ENCODE measurements around the gene KNCN. TPM values are rescaled to one million over a fixed set of nuclear protein-coding genes. Genes with fewer than 3 reads are reported as not detected.
A peak's percentile ranks its signal among the peaks of the same experiment; 100 is the strongest.

The KNCN gene
- polyA plus RNA-seq, 3 donors, result not detected

DNA sequence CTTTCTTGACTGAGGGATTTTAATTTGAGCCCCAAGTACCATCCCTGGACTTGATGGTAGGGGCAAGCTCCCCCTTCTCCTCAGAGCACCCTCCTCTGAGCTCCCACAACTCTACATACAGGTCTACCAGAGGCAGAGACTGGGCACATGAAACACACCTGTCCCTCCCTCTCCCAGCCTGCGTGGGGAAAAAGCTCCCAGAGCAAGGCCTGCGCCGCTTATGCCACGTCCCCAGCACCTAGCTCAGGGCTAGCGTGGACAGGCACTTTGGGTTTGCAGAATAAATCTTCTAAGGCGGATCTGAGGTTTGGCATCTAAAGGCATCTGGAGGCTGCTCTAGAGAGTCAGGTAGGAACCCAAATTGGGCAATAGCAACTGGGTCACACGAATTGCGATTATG is 7.5 kb upstream of the KNCN start:
- no peak for DNase-seq
- no peak overlapping the region for H2AFZ ChIP-seq (ENCODE audit: insufficient read depth, low read depth, low read length, poor library complexity, severe bottlenecking)
- H3K9me3 Mint-ChIP-seq, result no peaks in the 10 kb centered on the region
- no peak overlapping the region for H3K4me3 ChIP-seq (replicated peaks in 1 of 3; ENCODE audit: low read depth in 2 of 3, low read length in 3 of 3)
- no peaks in the 10 kb centered on the region for H3K9me3 ChIP-seq (replicated peaks in 1 of 2; ENCODE audit: control insufficient read depth in 1 of 2, insufficient read depth in 1 of 2, low read length in 2 of 2)
- intact Hi-C loops (cut with micrococcal nuclease), result no loop called here
- H3K36me3 ChIP-seq (replicated peaks in 1 of 2; ENCODE audit: control insufficient read depth in 1 of 2, insufficient read depth in 2 of 2, low read length in 2 of 2), result peaks cover 54 to 72% of the 10 kb centered on the region in 2 donors
- H3K4me3 Mint-ChIP-seq, result no peak overlapping the region
- no peak overlapping the region for H3K27ac ChIP-seq (ENCODE audit: low read depth in 1 of 2, low read length in 2 of 2)
- H3K4me1 ChIP-seq (ENCODE audit: control insufficient read depth in 1 of 2, insufficient read depth in 2 of 2, low read length in 2 of 2), result no peaks in the 10 kb centered on the region
- no peaks in the 10 kb centered on the region for H3K79me2 ChIP-seq (ENCODE audit: insufficient read depth, low read length)
- peaks cover 0 to 2% (median 0%) of the 10 kb centered on the region in 3 donors for H3K27me3 Mint-ChIP-seq (ENCODE audit: low read depth in 3 of 3)
- no peaks in the 10 kb centered on the region for H4K20me1 ChIP-seq (ENCODE audit: insufficient read depth, low read length)
- no peak overlapping the region for H3K9ac ChIP-seq (ENCODE audit: insufficient read depth, low read length, poor library complexity, severe bottlenecking)
- no peak for TF ChIP-seq CTCF (IDR thresholded peaks at IDR 0.05)
- H3K27me3 ChIP-seq (ENCODE audit: control insufficient read depth in 2 of 2, insufficient read depth in 2 of 2, low read length in 2 of 2), result no peaks in the 10 kb centered on the region
- H3K36me3 Mint-ChIP-seq, result peaks cover 60 to 70% of the 10 kb centered on the region in 2 donors
- no peak overlapping the region for H3K4me2 ChIP-seq (replicated peaks; ENCODE audit: extremely low read depth, low read length, poor library complexity, severe bottlenecking)
- WGBS (ENCODE audit: insufficient coverage), result 93% methylated on average over 8 of the region's 8 CpGs
- peaks cover 7% of the 10 kb centered on the region for H3K4me1 Mint-ChIP-seq
- H3K27ac Mint-ChIP-seq, result peak overlapping the region in 1 of 7 donors; percentile 14

DNA sequence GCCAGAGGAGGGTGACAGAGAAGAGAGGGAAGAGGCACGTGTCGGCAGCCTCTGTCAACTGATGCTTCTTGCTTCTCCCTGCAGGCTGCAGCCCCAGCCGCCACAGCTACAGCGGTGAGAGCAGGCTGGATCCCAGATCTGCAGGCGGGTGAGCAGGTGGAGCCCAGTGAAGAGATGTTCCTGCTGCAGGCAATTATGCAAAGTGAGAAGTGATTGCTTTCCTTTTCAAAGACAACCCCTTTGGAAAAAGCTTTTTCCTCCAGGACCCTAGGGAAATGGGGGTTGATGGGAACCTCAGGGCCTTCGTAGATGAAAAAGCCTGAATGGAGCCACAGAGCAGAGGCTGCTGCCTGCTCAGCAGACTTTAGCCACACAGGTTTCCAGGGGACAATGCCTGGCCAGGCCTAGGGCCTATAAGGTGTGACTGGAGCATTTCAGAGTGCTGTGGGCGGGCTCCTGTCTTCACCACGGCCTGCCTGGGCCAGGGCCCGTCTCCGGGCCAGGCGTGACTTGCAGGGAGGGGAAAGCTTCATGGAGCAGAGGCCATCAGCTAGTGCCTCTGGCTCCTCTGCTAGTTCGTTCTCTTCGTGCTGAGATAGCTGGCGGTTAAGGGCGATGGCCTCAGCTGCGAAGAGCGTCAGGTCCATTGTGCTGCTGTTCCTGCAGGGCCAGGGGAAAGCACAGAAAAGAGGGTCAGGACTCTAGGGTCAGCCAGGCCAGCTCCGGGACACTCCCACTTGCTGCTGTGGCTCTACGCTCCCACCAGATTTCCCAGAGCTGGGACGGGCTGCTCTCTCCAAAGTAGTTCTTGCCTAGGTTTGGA is 6.9 kb upstream of the KNCN start:
- Histone ChIP-seq H2AFZ (ENCODE audit: insufficient read depth, low read depth, low read length, poor library complexity, severe bottlenecking) (no peak overlapping the region), H3K9ac (ENCODE audit: insufficient read depth, low read length, poor library complexity, severe bottlenecking) (no peak overlapping the region), H3K36me3 (replicated peaks in 1 of 2; ENCODE audit: control insufficient read depth in 1 of 2, insufficient read depth in 2 of 2, low read length in 2 of 2) (peaks cover 51 to 66% of the 10 kb centered on the region in 2 donors), H3K27ac (ENCODE audit: low read depth in 1 of 2, low read length in 2 of 2) (no peak overlapping the region), H4K20me1 (ENCODE audit: insufficient read depth, low read length) (no peaks in the 10 kb centered on the region), H3K9me3 (replicated peaks in 1 of 2; ENCODE audit: control insufficient read depth in 1 of 2, insufficient read depth in 1 of 2, low read length in 2 of 2) (no peaks in the 10 kb centered on the region), H3K79me2 (ENCODE audit: insufficient read depth, low read length) (no peaks in the 10 kb centered on the region), H3K27me3 (ENCODE audit: control insufficient read depth in 2 of 2, insufficient read depth in 2 of 2, low read length in 2 of 2) (no peaks in the 10 kb centered on the region), H3K4me2 (replicated peaks; ENCODE audit: extremely low read depth, low read length, poor library complexity, severe bottlenecking) (no peak overlapping the region), H3K4me3 (replicated peaks in 1 of 3; ENCODE audit: low read depth in 2 of 3, low read length in 3 of 3) (no peak overlapping the region), H3K4me1 (ENCODE audit: control insufficient read depth in 1 of 2, insufficient read depth in 2 of 2, low read length in 2 of 2) (no peaks in the 10 kb centered on the region)
- Mint-ChIP-seq H3K4me1 (peaks cover 7% of the 10 kb centered on the region), H3K4me3 (no peak overlapping the region), H3K36me3 (peaks cover 58 to 64% of the 10 kb centered on the region in 2 donors), H3K27me3 (ENCODE audit: low read depth in 3 of 3) (peaks cover 0 to 2% (median 0%) of the 10 kb centered on the region in 3 donors), H3K27ac (peak overlapping the region in 4 of 7 donors; percentile 14 to 75 (median 46)), H3K9me3 (no peaks in the 10 kb centered on the region)
- no peak for TF ChIP-seq CTCF (IDR thresholded peaks at IDR 0.05)
- intact Hi-C loops (cut with micrococcal nuclease), result no loop called here
- no peak for DNase-seq
- 96% methylated on average over 16 of the region's 20 CpGs for WGBS (ENCODE audit: insufficient coverage)
